Progenitor cell of endocrine pancreas (in vitro differentiated cells): Measurements from ENCODE around the gene ASGR1. TPM values are rescaled to one million over a fixed set of nuclear protein-coding genes. Genes with fewer than 3 reads are reported as not detected.

Source experiments
- DNase-seq: peaks from one replicate; pipeline ENCODE4 v3.0.0; 2021; ENCODE audit warnings: low spot score; ENCODE audit not compliant: unreplicated experiment
- H3K27ac Mint-ChIP-seq: 2 replicates; pipeline ENCODE4 v1.8.0; 2021; ENCODE audit warnings: mild to moderate bottlenecking, moderate library complexity, mixed read lengths
- H3K27me3 Mint-ChIP-seq: 2 replicates; pipeline ENCODE4 v1.8.0; 2021; ENCODE audit warnings: mixed read lengths
- H3K36me3 Mint-ChIP-seq: 2 replicates; pipeline ENCODE4 v1.8.0; 2022; ENCODE audit warnings: mixed read lengths; ENCODE audit not compliant: insufficient read depth
- H3K4me1 Mint-ChIP-seq: 2 replicates; pipeline ENCODE4 v1.8.0; 2021; ENCODE audit warnings: low read depth, mixed read lengths
- H3K4me3 Mint-ChIP-seq: 2 replicates; pipeline ENCODE4 v1.8.0; 2021; ENCODE audit warnings: low read depth, mild to moderate bottlenecking, moderate library complexity, mixed read lengths
- H3K9me3 Mint-ChIP-seq: 2 replicates; pipeline ENCODE4 v1.8.0; 2021; ENCODE audit warnings: low read depth, mixed read lengths
- total RNA-seq: library from RNA; stranded (reverse); gene quantifications from 2 replicates; pipeline ENCODE4 v1.2.1, GENCODE V29; 2021
- TF ChIP-seq, protein P1 (sequence below): fragments of 200-600 bp; sonication (generic); IDR thresholded peaks from one replicate; pipeline ENCODE4 v1.5.0; 2021; ENCODE audit warnings: antibody characterized with exemption, mild to moderate bottlenecking; ENCODE audit not compliant: unreplicated experiment

The ASGR1 gene
- total RNA-seq, 1 donor from 2014 or later = 10.6 TPM

DNA sequence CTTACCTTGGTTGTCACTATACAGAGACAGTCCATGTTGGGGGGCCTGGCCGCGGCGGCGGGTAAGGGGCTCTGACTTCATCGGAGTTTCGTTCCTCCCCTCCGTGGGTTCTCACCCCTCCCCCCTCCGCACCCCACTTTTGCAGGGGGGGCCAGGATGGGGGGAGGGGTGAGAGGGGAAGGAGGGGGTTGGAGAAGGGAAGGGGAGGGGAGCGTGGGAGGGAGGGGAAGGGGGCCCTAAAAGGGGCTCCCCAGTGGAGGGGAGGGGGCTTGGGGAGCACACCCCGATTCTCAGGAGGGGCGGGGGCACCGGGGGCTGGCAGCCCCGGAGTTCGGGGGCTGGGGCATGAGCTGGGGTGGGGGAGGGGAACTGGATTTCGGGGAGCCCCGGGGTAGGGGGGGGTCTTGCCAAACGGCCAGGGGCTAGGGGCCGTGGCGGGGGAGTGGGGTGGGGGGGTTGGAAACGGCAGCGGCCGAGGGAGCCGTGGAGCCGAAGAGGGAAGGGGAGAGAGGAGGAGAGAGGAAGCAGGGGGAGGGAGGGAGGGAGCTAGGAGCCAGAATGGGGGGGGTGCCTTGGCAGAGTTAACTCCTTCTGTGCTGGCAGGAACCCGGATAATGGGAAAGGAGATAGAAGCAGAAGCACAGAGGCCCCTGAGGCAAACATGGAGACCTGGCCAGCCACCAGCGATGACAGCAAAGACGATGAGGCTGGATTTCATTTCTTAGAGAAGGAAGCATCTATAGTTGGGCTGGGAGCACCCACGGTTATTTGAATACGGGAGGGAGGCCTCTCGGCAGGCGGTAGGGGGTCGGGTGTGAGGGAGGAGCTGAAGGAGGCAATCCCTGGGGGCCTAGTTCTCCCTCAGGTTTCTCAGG lies 38.2 kb upstream of the ASGR1 start:
- Mint-ChIP-seq H3K27me3 (no peaks in the 10 kb centered on the region), H3K27ac (peak overlapping the region; percentile 81), H3K4me1 (peaks cover 41% of the 10 kb centered on the region), H3K36me3 (no peaks in the 10 kb centered on the region), H3K9me3 (no peaks in the 10 kb centered on the region), H3K4me3 (peak overlapping the region; percentile 69)
- TF ChIP-seq, protein P1, sequence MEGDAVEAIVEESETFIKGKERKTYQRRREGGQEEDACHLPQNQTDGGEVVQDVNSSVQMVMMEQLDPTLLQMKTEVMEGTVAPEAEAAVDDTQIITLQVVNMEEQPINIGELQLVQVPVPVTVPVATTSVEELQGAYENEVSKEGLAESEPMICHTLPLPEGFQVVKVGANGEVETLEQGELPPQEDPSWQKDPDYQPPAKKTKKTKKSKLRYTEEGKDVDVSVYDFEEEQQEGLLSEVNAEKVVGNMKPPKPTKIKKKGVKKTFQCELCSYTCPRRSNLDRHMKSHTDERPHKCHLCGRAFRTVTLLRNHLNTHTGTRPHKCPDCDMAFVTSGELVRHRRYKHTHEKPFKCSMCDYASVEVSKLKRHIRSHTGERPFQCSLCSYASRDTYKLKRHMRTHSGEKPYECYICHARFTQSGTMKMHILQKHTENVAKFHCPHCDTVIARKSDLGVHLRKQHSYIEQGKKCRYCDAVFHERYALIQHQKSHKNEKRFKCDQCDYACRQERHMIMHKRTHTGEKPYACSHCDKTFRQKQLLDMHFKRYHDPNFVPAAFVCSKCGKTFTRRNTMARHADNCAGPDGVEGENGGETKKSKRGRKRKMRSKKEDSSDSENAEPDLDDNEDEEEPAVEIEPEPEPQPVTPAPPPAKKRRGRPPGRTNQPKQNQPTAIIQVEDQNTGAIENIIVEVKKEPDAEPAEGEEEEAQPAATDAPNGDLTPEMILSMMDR = no peak
- DNase-seq = no peak

- H3K4me3 Mint-ChIP-seq = peak overlapping the region; percentile 56
- no peaks in the 10 kb centered on the region for H3K36me3 Mint-ChIP-seq
- TF ChIP-seq, protein P1 = no peak
- no peaks in the 10 kb centered on the region for H3K27me3 Mint-ChIP-seq
- H3K4me1 Mint-ChIP-seq = peaks cover 48% of the 10 kb centered on the region
- no peak for DNase-seq
- no peaks in the 10 kb centered on the region for H3K9me3 Mint-ChIP-seq
- peak overlapping the region; percentile 91 for H3K27ac Mint-ChIP-seq
These were observed 37.3 kb upstream of the ASGR1 start for GRCh38 chr17:7216242-7217112.

DNA sequence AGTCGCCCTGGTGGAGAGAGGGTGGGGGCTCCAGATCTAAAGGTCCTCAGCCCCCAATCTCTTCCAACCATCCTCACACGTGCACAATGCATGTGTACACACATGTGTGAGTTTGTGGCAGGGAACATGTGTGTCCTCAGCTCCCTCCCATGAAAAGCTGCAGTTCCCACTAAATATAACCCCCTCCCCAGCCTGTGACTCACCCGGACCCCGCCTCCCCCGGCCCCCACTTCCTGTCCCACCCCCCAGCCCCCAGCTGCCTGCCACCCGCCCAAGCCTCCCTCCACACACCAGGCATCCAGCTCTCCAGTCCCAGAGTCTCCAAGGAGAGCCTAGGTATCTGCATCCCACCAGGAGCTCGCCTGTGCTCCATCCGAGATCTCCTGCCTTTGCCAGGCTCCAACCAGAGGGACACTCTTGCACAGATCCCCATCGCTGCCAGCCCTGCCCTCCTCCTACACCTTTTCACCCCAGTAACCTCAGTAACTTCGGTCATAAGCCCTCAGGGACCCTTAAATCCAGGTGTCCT lies 36.5 kb upstream of the ASGR1 start:
- H3K36me3 Mint-ChIP-seq = no peaks in the 10 kb centered on the region
- peaks cover 43% of the 10 kb centered on the region for H3K4me1 Mint-ChIP-seq
- peak overlapping the region; percentile 96 for H3K27ac Mint-ChIP-seq
- no peaks in the 10 kb centered on the region for H3K9me3 Mint-ChIP-seq
- no peaks in the 10 kb centered on the region for H3K27me3 Mint-ChIP-seq
- no peak for DNase-seq
- TF ChIP-seq, protein P1 = no peak
- peak overlapping the region; percentile 56 for H3K4me3 Mint-ChIP-seq

GRCh38 chr17:7215136-7215638 lies 36.0 kb upstream of the ASGR1 start:
- Mint-ChIP-seq H3K27ac (peak overlapping the region; percentile 96), H3K9me3 (no peaks in the 10 kb centered on the region), H3K4me1 (peaks cover 39% of the 10 kb centered on the region), H3K36me3 (no peaks in the 10 kb centered on the region), H3K4me3 (peak overlapping the region; percentile 78), H3K27me3 (no peaks in the 10 kb centered on the region)
- TF ChIP-seq, protein P1 = no peak
- no peak for DNase-seq
